ENCODE measurements around the gene RBP5. TPM values are rescaled to one million over a fixed set of nuclear protein-coding genes. Genes with fewer than 3 reads are reported as not detected.

Gene RBP5
- total and polyA plus RNA-seq, 10 of the 15 experiments (the other 5 are each of a cell fraction or from before 2014, with no cell fraction given) = 0.11 to 1.1 (median 0.31) TPM; not detected in 4

- TF ChIP-seq CTCF (IDR thresholded peaks at IDR 0.05 in 2 of 3, conservative IDR thresholded peaks at IDR 0.05 in 1 of 3; ENCODE audit: control insufficient read depth in 2 of 3, extremely low read depth in 1 of 3, insufficient read depth in 1 of 3, low read depth in 3 of 3, low read length in 3 of 3) (no peak), HCFC1 (IDR thresholded peaks at IDR 0.05; ENCODE audit: low read length) (no peak), NR2F1 (conservative IDR thresholded peaks at IDR 0.05) (no peak), ZZZ3 (IDR thresholded peaks at IDR 0.05; ENCODE audit: control insufficient read depth, insufficient read length, low read depth) (no peak), ZNF622 (IDR thresholded peaks at IDR 0.05) (no peak), CBX5 (IDR thresholded peaks at IDR 0.05; ENCODE audit: low read depth) (no peak), ZBED1 (IDR thresholded peaks at IDR 0.05; ENCODE audit: borderline replicate concordance) (no peak), FOS (IDR thresholded peaks at IDR 0.05; ENCODE audit: borderline replicate concordance, extremely low read depth, insufficient read length) (peak; percentile 20), LARP7 (IDR thresholded peaks at IDR 0.05) (no peak; the same call in 1 of the 2 replicates), NFIC (IDR thresholded peaks at IDR 0.05; ENCODE audit: low read depth, low read length) (no peak), IKZF2 (IDR thresholded peaks at IDR 0.05) (no peak), BCLAF1 (IDR thresholded peaks at IDR 0.05) (no peak), SP1 (IDR thresholded peaks at IDR 0.05; ENCODE audit: low read depth, low read length) (peak; percentile 79), MAX (IDR thresholded peaks at IDR 0.05; ENCODE audit: low read depth, low read length) (no peak), ATF3 (IDR thresholded peaks at IDR 0.05; ENCODE audit: borderline replicate concordance, extremely low read depth, low read depth, low read length) (no peak), PAX5 (IDR thresholded peaks at IDR 0.05; ENCODE audit: borderline replicate concordance, low read depth, low read length) (no peak), RBBP5 (conservative IDR thresholded peaks at IDR 0.05) (no peak), MYC (IDR thresholded peaks at IDR 0.05; ENCODE audit: insufficient read depth, insufficient read length, insufficient replicate concordance, low read length, severe bottlenecking) (no peak), YY1 (IDR thresholded peaks at IDR 0.05; ENCODE audit: low read depth, low read length) (no peak), CREM (IDR thresholded peaks at IDR 0.05; ENCODE audit: low read depth) (peak; percentile 90), GATAD2B (conservative IDR thresholded peaks at IDR 0.05; ENCODE audit: low read depth) (0 out of 2 replicates have a peak, but pooled peaks have one; percentile 21), NFYB (IDR thresholded peaks at IDR 0.05; ENCODE audit: insufficient read depth, low read depth, low read length) (peak; percentile 90)
Measured at GRCh38 chr12:7129872-7130691, 1.4 kb upstream of the RBP5 start, which contains the start of gene CLSTN3 (continued).
